ENCODE data around the gene ACTMAP.

- TF ChIP-seq POLR2A (IDR thresholded peaks at IDR 0.05): no peak
- TF ChIP-seq, protein P1, sequence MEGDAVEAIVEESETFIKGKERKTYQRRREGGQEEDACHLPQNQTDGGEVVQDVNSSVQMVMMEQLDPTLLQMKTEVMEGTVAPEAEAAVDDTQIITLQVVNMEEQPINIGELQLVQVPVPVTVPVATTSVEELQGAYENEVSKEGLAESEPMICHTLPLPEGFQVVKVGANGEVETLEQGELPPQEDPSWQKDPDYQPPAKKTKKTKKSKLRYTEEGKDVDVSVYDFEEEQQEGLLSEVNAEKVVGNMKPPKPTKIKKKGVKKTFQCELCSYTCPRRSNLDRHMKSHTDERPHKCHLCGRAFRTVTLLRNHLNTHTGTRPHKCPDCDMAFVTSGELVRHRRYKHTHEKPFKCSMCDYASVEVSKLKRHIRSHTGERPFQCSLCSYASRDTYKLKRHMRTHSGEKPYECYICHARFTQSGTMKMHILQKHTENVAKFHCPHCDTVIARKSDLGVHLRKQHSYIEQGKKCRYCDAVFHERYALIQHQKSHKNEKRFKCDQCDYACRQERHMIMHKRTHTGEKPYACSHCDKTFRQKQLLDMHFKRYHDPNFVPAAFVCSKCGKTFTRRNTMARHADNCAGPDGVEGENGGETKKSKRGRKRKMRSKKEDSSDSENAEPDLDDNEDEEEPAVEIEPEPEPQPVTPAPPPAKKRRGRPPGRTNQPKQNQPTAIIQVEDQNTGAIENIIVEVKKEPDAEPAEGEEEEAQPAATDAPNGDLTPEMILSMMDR (IDR thresholded peaks at IDR 0.05): no peak
Observed at GRCh38 chr19:40703029-40703755, 47.1 kb downstream of the ACTMAP start.

Measured in adrenal gland (tissue), 5 donors.